NK-92 (cell line): ENCODE measurements around the gene MYCN.

Experiments
- DNase-seq: peaks from one replicate; lab custom pipeline; 2025; ENCODE audit not compliant: unreplicated experiment; lab: John Stamatoyannopoulos, UW

MYCN gene

DNA sequence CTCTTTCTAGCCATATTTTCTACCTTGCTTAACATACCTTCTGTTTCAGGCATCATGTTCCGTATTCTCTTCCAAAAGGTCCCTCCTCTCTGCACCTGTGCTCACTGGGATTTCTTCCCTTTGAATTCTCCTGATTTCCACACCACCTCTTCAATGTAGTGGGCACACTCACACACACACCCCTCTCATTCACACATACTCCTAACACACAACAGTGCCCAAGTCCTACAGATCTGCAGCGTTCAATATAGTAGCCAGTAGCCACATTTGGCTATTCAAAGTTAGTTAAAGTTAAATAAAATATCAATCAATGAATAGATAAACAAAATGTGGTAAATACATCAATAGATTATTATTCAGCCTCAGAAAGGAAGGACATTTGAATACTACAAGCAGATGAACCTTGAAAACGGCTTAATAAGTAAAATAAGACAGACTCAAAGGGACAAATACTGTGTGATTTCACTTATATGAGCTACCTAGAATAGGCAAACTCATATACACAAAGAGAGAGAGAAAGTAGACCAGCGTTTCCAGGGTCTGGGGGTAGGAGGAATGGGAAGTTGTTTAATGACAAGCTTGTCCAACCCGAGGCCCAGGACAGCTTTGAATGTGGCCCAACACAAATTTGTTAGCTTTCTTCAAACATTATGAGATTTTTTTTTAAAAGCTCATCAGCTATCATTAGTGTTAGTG lies 34.4 kb downstream of the MYCN start:
- DNase-seq = no peak

- DNase-seq = no peak
Observed at GRCh38 chr2:15975261-15975600, 34.9 kb downstream of the MYCN start.

- no peak for DNase-seq
Observed at GRCh38 chr2:15975676-15976075, 35.3 kb downstream of the MYCN start.

DNA sequence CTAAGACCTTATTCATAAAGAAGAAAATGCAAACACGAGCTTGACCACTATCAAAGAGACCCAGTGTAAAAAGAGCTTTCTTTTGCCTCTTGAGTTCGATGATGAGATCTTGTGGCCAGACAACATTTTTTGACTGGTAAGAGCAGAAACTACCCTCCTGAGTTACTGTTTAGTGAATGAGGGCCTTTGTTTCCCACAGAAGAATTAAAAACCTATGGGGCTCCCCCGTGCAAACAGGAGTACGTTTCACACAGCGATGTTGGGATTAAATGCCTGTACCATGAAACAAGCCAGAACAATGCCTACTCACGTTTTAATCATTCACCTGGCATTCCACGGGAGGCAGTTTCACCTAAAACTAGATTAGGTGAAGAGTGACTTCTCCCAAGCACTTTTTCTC lies 36.0 kb downstream of the MYCN start:
- no peak for DNase-seq

- no peak for DNase-seq
Observed at GRCh38 chr2:15979051-15979758, 38.9 kb downstream of the MYCN start.

- DNase-seq = no peak
Observed at GRCh38 chr2:15979759-15980604, 39.6 kb downstream of the MYCN start.

GRCh38 chr2:15980605-15981098 lies 40.3 kb downstream of the MYCN start:
- DNase-seq = no peak

- no peak for DNase-seq
Observed at GRCh38 chr2:15981646-15982045, 41.3 kb downstream of the MYCN start.

GRCh38 chr2:15982285-15983044 lies 42.1 kb downstream of the MYCN start:
- no peak for DNase-seq

DNA sequence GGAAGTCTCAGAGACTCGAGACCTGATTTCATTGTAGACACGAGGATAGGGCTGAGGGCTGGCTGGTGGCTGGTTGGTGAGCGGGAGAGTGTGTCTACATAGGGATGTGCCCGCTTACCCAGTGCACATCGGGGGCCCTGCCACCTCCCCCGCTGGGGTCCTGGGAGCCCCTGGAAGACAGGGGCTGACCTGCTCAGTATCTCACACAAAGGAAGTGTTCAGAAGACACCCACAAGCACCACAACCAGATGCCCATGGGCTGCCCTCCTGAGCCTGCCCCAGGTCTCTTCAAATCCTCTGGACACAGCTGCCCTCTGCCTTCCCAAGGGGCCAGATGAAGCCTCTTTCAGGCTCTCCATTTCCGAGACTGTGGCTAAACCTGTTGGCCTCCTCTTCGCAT lies 43.1 kb downstream of the MYCN start:
- no peak for DNase-seq

DNA sequence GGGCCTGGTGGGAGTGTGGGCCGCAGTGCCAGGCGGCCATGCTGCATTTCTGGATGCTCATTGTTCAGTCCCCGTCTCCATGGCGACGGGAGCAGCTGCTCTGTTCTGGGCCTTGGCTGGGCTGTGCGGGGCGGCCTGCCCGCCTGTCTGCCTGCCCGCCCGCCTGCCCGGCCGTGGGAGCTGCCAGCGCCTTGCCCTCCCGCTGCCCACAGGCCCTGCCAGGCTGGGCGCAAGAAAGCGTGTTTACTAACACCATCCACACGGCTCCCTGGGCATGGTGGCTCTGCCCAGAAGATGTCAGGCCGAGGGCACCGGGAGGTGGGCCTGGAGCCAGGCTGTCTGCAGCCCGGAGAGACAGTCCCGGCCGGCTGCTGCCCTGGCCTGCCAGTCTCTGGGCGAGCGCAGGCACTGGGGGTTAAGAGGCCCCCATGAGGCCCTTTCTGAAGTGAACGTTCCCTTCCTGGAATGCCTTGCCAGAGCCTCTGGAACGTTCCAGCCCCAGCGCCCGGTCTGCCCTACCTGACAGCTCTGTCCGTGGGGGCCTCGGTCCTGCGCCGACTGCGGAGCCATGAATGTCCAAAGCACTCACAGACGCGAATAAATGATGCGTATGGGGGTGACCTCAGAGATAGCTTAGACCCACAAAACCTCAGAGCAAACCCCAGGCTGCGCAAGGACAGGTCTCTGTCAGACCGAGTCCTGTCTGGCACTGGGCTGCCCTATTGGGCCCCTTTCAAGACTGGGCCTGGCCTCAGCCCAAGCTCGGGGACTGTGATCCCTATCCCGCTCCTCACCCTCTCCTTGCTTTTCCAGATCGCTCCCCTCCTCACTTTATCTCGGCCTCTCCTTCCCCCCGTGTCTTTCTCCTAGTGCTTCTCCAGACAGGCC lies 44.3 kb downstream of the MYCN start:
- DNase-seq = no peak

DNA sequence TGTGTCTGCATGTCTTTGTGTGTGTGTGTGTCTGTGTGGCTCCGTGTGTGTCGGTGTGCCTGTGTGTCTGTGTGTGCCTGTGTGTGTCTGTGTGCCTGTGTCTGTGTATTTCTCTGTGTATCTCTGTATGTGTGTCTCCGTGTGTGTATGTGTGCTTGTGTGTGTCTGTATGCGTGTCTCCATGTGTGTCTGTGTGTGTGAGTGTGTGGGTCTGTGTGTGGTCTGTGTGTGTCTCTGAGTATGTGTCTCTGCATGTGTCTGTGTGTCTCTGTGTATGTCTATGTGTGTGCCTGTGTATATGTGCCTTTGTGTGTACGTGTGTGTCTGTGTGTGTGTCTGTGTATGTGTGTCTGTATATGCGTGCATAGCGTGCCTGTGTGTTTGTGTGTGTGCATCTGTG lies 45.2 kb downstream of the MYCN start:
- DNase-seq = no peak

DNA sequence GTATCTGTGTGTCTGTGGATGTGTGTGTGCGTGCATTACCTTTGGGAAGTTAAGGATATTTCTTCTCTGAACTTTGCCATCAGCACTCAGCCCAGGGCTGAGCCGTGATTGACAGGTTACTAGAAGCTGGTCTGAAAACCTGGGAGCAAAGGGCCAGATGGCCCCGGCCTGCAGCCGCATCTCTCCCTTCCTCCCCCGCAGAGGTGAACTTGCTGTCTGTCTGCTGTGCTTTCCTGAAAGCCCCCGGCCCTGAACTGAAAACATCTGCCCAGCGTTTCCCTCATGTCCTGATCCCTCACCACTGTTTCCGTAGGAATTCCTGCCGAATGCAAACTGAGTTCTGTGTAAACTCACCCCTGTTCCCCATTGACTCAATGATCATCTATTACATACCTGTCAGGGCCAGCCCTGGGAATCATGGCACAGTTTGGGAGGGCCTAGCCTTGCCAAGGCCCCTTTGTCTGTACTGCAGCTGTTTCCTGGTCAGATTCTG lies 45.8 kb downstream of the MYCN start:
- DNase-seq = no peak

DNA sequence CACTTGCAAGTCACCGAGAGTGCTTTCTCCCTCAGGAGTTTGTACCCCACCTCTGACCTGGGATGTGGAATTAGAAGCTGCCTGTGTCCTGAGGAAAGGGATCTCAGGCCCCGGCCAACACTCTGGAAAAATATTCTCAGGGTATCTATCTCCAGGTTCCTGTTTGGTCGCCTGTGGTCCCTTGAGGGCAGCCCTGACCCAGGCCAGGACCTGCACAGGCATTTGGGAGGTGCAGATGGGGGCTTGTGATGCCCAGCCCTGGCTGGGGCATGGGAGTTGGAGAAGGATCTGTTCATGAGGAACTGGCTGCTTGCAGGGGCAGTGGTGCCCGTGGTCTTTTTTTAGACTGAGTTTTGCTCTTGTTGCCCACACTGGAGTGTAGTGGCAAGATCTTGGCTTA lies 46.3 kb downstream of the MYCN start:
- DNase-seq = no peak

- DNase-seq = no peak
Observed at GRCh38 chr2:15988733-15989132, 48.4 kb downstream of the MYCN start.

DNA sequence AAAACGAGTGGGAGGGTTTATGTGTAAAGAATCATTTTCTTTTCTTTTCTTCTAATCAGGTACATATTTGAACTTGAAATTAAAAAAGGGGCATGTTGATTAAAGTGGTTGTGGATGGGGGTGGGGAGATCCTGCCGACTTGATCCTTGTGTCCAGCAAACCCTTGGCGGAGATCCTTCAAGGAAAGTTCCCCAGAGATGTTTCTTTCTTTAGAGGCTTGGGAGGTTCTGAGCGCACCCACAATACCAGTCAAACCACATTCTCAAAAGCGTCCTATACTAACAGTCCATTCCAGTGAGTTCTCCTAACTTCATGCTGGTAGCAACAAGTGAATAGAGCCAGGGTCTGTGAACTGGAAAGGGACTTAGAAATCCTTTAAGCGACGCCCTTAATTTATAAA lies 49.2 kb downstream of the MYCN start:
- no peak for DNase-seq

DNA sequence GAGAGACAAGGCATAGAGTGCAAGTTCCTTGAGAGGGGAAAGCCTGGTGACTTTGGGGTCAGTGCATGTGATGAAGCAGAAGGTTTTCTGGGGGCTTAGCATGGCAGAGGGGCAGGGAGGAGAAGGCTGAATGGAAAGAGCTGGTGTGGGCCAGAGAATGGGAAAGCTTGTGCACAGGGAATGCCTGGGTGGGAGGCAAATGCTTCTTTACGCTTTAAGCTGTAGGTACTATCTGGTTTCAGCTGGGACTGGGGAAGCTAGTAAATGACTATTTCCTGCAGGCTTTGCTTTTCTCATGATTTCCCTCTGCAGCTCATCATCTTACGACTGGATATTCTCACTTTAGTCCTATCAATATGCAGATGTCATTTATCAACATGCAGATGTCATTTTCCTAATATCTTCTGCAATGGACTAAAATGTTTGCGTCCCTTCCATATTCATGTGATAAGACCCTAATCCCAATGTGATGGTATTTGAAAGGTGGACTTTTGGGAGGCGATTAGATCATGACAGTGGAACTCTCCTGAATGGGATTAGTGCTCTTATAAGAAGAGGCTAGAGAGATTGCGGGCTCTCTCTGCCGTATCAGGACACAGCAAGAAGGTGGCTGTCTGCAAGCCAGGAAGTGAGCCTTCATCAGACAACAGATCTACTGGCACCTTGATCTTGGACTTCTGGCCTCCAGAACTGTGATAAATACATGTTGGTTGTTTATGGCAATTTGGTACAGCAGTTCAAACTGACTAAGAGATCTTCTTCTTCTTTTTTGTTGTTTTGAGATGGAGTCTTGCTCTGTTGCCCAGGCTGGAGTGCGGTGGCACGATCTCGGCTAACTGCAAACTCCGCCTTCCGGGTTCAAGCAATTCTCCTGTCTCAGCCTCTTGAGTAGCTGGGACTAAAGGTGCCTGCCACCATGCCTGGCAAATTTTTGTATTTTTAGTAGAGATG lies 50.1 kb downstream of the MYCN start:
- no peak for DNase-seq

DNA sequence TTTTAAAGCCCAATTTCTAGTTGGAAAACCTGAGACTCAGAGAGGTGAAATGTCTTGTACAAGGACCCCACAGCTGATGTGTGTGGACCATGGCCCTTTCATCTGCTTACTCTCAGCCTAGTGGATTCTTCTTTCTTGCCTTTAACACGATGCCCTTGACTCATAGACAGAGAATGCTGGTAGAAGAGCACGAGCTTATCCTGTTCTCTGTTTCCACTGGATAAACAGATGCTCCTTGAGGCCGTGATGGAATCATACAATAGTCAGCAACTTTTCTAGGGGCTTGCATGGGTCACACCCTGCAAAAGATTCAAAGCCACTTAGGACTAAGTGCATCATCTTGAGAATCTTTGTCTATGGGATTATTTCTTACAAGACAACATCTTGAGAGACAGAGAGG lies 50.9 kb downstream of the MYCN start:
- DNase-seq = no peak
